GM12891 (cell line): ENCODE measurements around the gene HOXB9.

Experiments
- DNase-seq: peaks from one replicate; pipeline ENCODE4 v3.0.0; 2011; ENCODE audit warnings: low spot score; ENCODE audit not compliant: insufficient read length
- FAIRE-seq: peaks from 2 replicates; lab custom pipeline; 2011; peaks lifted over from hg19 to GRCh38; lab: Jason Lieb, UNC
- PAX5 ChIP-seq: IDR thresholded peaks from 2 replicates; pipeline ENCODE4 v1.6.1; 2011; ENCODE audit warnings: low read length, moderate library complexity, mild to moderate bottlenecking; ENCODE audit not compliant: insufficient read depth, severe bottlenecking
- POLR2A ChIP-seq: IDR thresholded peaks from 2 replicates; pipeline ENCODE4 v1.6.1; 2011; ENCODE audit warnings: low read depth, low read length, control low read depth
- POLR2AphosphoS5 ChIP-seq: IDR thresholded peaks from 2 replicates; pipeline ENCODE4 v1.6.1; 2011; ENCODE audit warnings: low read depth, low read length, control low read depth
- POU2F2 ChIP-seq: IDR thresholded peaks from 2 replicates; pipeline ENCODE4 v1.6.1; 2011; ENCODE audit warnings: low read depth, mild to moderate bottlenecking, control low read depth, low read length, moderate library complexity
- SPI1 ChIP-seq: IDR thresholded peaks from 2 replicates; pipeline ENCODE4 v1.6.1; 2011; ENCODE audit warnings: low read depth, low read length, control low read depth
- TAF1 ChIP-seq: IDR thresholded peaks from 2 replicates; pipeline ENCODE4 v1.6.1; 2011; ENCODE audit warnings: low read depth, low read length, control low read depth

Gene HOXB9

GRCh38 chr17:48640858-48641180 lies 14.7 kb upstream of the HOXB9 start:
- TF ChIP-seq PAX5 (no peak), POLR2A (no peak), POLR2AphosphoS5 (no peak), TAF1 (no peak), SPI1 (no peak), POU2F2 (no peak)
- FAIRE-seq (no peak), DNase-seq (no peak)

DNA sequence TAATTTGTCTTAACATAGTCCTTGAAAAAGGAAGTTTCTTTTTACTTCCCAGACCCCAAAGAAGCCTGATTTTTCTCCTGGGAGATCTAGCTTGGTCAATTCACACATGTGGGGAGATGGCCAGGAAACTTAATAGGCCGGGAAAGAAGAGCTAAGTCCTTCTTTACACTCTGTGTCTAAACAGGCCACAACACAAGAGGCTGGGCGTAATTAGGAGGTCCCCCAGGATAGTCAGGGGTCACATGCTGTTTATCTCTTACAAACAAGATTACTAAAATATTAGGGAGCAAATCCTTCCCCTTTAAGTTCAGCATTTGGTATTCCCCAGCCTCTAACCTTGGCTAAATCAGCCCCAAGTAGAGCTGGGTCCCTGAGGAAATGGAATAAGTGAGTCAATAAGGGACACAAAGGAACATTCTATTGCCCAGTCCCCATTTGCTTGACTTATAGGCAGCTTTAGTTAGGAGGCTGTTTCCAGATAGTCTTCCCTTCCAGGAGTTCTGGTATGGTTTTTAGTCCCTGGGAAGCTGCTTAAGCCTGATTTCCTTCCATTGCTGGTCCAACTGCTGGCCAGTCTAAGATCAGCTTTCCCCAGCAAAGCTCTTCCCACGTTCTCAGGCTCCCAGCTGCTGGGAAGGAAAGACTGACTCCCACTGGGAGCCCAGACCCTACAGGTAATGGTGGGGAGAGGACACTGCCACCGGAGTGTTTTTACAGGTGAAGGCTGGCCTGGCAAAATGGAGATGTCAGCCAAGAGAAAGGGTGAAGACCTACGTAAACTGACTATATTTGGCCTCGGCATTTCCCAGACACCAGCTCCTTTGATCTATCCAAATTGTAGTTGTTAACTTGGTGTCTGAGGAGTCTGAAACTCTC lies 14.1 kb upstream of the HOXB9 start:
- TF ChIP-seq PAX5 (no peak), TAF1 (no peak), POU2F2 (no peak), POLR2AphosphoS5 (no peak), POLR2A (no peak), SPI1 (no peak)
- FAIRE-seq (no peak), DNase-seq (no peak)

DNA sequence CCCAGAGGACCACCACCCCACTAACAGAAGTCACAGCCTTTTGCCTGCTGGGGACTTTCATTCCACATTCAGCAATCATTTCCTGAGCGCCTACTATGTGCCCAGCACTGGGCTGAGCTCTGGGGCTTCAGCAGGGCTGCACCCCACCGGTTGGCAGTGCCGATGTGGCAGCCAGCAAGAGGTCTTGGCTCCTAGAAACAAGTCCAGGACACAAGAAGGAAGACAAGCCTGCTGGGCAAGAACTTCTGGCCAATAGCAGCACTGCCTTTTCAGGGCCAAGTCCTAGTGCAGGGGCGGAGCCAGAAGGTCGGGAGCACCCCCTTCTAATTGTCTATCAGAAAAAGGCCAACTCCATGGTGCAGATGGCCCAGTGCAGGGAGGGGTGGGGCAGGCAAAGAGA lies 13.0 kb upstream of the HOXB9 start:
- FAIRE-seq (no peak), DNase-seq (no peak)
- no peak for TF ChIP-seq POLR2AphosphoS5
- TF ChIP-seq POLR2A = no peak
- TF ChIP-seq SPI1 = no peak

DNA sequence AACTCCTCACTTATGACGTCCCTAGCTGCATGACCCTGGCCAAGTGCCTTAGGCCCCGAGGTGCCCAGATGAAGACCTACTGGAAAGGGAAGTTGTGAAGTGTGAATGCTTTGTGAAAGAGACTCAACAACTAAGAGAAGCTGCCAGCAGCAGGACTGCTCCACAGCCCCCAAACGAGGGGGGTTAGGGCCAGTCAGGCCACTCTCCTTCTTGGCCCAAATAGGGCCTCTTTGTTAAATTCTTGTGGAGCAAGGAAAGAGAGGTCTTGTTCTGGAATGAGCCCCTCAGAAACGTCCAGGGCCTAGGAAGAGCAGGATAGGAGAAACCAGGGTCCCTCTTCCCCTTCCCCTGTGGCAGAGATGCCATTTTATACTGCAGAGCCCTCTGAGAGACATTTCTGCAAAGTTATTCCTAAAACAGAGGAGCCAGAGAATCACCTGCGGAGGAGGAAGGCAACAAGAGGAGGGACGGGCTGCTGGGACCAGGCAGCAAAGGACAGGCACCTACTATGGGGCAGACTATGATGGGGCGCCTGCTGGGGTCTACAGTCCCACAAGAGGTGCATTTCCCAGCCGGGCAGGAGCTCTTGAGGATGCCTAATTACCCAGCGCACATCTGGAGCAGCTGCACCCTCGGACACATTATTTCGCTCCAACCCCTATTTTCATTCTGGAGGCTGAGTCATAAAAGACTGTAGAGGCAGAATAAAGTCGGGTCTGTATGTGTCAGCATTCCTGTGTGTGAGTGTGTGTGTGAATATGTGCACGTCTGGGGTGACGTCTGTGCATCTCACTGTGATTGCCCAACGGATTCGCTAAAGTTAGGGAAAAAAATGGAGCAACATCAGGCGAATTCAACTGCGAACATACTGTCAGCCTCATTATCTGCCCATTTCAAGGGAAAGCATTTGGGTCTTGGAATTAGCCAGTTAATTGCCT lies 11.4 kb upstream of the HOXB9 start:
- FAIRE-seq = no peak
- DNase-seq = no peak

DNA sequence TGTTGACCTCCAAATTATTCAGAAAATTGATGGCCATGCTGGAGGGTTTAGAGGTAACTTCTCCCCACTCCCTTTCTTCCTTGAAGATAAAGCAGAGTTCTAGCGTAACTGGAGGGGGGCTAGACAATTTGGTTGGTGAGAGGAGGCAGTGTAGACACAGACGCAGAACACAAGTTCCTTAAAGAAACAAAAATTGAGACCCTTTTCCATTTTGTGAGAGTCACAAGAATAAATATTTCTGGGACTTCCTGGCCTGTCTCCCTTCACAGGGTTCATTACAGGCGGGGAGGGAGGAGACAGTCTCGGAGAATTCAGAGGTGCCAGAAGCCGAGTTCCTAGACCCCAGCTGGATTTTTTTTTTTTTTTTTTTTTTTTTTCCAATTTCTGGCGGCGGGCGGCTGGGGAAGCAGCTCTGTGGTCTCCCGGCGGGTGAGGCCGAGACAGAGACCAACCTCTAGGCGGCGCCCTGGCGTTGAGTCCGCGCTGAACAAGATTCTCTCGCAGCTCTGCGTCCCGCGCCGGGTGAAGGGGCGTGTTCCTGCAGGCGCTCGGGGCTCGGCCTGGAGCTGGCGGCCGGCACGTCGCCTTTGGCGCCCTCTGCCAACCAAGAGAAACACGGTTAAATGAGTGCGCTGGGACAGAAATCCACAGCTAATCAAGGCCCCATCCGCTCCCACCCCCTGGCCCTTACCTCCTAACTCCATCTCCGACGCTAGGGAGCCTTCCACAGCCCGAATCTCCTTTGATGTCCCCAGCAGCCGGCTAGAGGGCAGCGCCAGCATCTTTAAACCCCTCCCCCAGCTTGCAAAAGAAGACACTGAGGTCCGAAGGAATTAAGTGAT lies 10.2 kb upstream of the HOXB9 start:
- FAIRE-seq (peak; percentile 5), DNase-seq (peak; percentile 83)
- TF ChIP-seq POLR2AphosphoS5 (no peak), PAX5 (no peak)

More for the DNA sequence above, 11.4 kb upstream of the HOXB9 start:
- TF ChIP-seq TAF1 (no peak), POU2F2 (no peak), PAX5 (no peak), SPI1 (no peak), POLR2AphosphoS5 (no peak)

- no peak for TF ChIP-seq SPI1
- no peak for TF ChIP-seq POLR2AphosphoS5
- TF ChIP-seq POU2F2 = no peak
- no peak for DNase-seq
- FAIRE-seq = no peak
Measured at GRCh38 chr17:48634493-48635208, 8.5 kb upstream of the HOXB9 start.

DNA sequence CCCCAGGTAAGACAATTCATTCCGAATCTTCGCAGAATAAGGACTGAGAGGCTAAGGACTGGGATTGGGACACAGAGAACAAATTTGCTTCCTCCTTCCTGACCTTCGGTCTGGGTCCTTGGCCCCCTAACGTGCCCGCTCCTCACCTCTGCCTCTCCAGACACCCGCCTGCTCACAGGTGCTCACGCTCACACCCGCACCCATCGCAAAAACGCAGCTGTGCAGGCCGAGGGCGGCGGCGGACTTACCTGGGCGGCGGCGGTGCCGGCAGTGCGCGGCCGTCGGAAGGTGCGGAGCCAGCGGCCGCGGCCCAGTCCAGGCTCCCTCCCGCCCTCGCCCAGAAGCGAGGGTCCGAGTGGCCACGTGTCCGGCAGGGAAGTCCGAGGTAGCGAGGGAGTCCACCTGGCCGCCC lies 7.1 kb upstream of the HOXB9 start:
- DNase-seq = no peak
- no peak for TF ChIP-seq POU2F2
- no peak for TF ChIP-seq POLR2A
- no peak for TF ChIP-seq SPI1
- no peak for TF ChIP-seq TAF1
- TF ChIP-seq POLR2AphosphoS5 = no peak
- TF ChIP-seq PAX5 = no peak
- no peak for FAIRE-seq

DNA sequence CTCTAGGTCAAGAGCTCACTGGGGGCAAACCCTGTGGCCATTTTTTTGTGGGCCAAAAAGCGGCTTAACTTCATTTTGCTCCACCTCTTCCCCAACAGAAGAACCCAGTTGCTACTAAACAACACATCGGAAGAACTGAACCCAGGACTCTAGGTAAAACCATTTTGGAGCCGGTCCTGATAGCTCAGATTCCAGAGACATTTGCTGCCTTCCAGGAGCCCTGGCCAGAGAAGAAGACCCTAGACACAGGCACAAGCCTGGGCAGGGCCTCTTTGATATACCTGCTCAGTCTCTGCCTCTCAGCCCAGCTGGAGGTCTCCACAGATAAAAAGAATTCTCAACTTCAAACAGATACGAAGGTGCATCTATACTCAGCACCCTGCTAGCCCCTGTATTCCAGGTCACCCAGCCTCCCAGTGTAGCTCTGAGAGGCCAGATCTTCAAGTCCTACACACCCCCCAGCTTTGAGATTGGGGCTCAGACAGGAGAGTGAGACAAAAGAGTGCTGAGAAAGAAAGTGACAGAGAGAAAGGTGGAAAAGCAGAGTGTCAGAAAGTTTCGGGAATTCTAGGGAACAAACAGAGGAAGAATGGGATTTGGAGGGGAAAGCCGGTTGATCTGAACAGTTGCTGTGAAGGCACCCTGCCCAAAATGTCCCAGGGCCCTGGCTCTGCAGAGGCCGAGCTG lies 6.6 kb upstream of the HOXB9 start:
- DNase-seq = no peak
- peak; percentile 9 for FAIRE-seq
- TF ChIP-seq POU2F2 (no peak), POLR2AphosphoS5 (no peak), TAF1 (no peak), PAX5 (no peak), SPI1 (no peak), POLR2A (no peak)
